IMR-90 (cell line): ENCODE measurements around the gene ZFP90. TPM values are rescaled to one million over a fixed set of nuclear protein-coding genes. Genes with fewer than 3 reads are reported as not detected.

ENCODE experiments used
- ATAC-seq: fragments of 200-7000 bp; cut with Tn5 transposase; 2 replicates; pipeline ENCODE4 v1.9.1; 2020; ENCODE audit warnings: low read depth, mild to moderate bottlenecking, moderate library complexity
- BruUV-seq: library from RNA; stranded (reverse); fragments of 400-500 nt; replicated peaks from 2 replicates; lab custom pipeline; 2021; lab: Mats Ljungman, UMichigan
- CTCF ChIA-PET: fragments of 300-600 bp; formaldehyde crosslinking; extraction: SDS; loops from one replicate; lab custom pipeline; 2021; ENCODE audit warnings: antibody characterized with exemption; lab: Yijun Ruan, JAX
- POLR2A ChIA-PET: fragments of 300-600 bp; sonication (Branson Sonifier 250); formaldehyde crosslinking; loops from one replicate; lab custom pipeline; 2022; ENCODE audit warnings: antibody characterized with exemption; ENCODE audit not compliant: unreplicated experiment; lab: Charles Lee
- DNase-seq: peaks from one replicate; pipeline ENCODE4 v3.0.0; 2013
- H2AFZ ChIP-seq: replicated peaks from 2 replicates; pipeline ENCODE3; 2013; ENCODE audit warnings: low read length, mild to moderate bottlenecking; ENCODE audit not compliant: poor library complexity
- H2AK5ac ChIP-seq: 2 replicates; pipeline ENCODE4 v1.6.1; 2013; ENCODE audit warnings: low read depth, low read length, inconsistent platforms
- H2AK9ac ChIP-seq: replicated peaks from 2 replicates; pipeline ENCODE3; 2013; ENCODE audit warnings: mild to moderate bottlenecking, low read depth, low read length, moderate library complexity; ENCODE audit not compliant: poor library complexity
- H2BK120ac ChIP-seq: 2 replicates; pipeline ENCODE4 v1.6.1; 2013; ENCODE audit warnings: low read depth, low read length, inconsistent platforms
- H2BK15ac ChIP-seq: 3 replicates; pipeline ENCODE4 v1.6.1; 2013; ENCODE audit warnings: low read depth, low read length, inconsistent platforms
- H2BK20ac ChIP-seq: 2 replicates; pipeline ENCODE4 v1.6.1; 2013; ENCODE audit warnings: low read depth, mild to moderate bottlenecking, inconsistent platforms, low read length, moderate library complexity
- H2BK5ac ChIP-seq: 2 replicates; pipeline ENCODE4 v1.6.1; 2013; ENCODE audit warnings: mild to moderate bottlenecking, low read depth, low read length, inconsistent platforms; ENCODE audit not compliant: poor library complexity, severe bottlenecking
- H3K14ac ChIP-seq: replicated peaks from 2 replicates; pipeline ENCODE4 v1.6.1; 2013; ENCODE audit warnings: low read depth, low read length, inconsistent platforms
- H3K18ac ChIP-seq: 2 replicates; pipeline ENCODE4 v1.6.1; 2013; ENCODE audit warnings: low read depth, low read length, control low read depth
- H3K23ac ChIP-seq: 2 replicates; pipeline ENCODE4 v1.6.1; 2013; ENCODE audit warnings: low read depth, low read length, inconsistent platforms
- H3K27ac ChIP-seq: 2 replicates; pipeline ENCODE4 v1.5.1; 2013; ENCODE audit warnings: mild to moderate bottlenecking, control low read depth, low read length; ENCODE audit not compliant: insufficient read depth
- H3K27me3 ChIP-seq: 2 replicates; pipeline ENCODE4 v1.6.1; 2013; ENCODE audit warnings: low read length; ENCODE audit not compliant: control insufficient read depth, insufficient read depth
- H3K36me3 ChIP-seq: 2 replicates; pipeline ENCODE4 v1.6.1; 2013; ENCODE audit warnings: low read length, mixed read lengths; ENCODE audit not compliant: control insufficient read depth, insufficient read depth
- H3K4ac ChIP-seq: 2 replicates; pipeline ENCODE4 v1.6.1; 2013; ENCODE audit warnings: low read depth, low read length, inconsistent platforms
- H3K4me1 ChIP-seq: 2 replicates; pipeline ENCODE4 v1.6.1; 2013; ENCODE audit warnings: low read length, mixed read lengths; ENCODE audit not compliant: control insufficient read depth, insufficient read depth
- H3K4me2 ChIP-seq: 2 replicates; pipeline ENCODE4 v1.6.1; 2013; ENCODE audit warnings: low read depth, mild to moderate bottlenecking, control low read depth, low read length, moderate library complexity
- H3K4me3 ChIP-seq: 2 replicates; pipeline ENCODE4 v1.5.1; 2013; ENCODE audit warnings: low read depth, mild to moderate bottlenecking, control low read depth, low read length, moderate library complexity; ENCODE audit not compliant: insufficient read depth
- H3K56ac ChIP-seq: 2 replicates; pipeline ENCODE4 v1.6.1; 2013; ENCODE audit warnings: low read length, inconsistent platforms; ENCODE audit not compliant: insufficient read depth; ENCODE audit errors: extremely low read depth
- H3K79me1 ChIP-seq, 2 experiments: 2 replicates each; pipeline ENCODE4 v1.6.1; 2013; ENCODE audit warnings: low read length in 2 of 2, inconsistent platforms in 1 of 2, low read depth in 1 of 2
- H3K9ac ChIP-seq: 2 replicates; pipeline ENCODE4 v1.6.1; 2013; ENCODE audit warnings: low read depth, low read length, control low read depth
- H3K9me1 ChIP-seq: 2 replicates; pipeline ENCODE4 v1.6.1; 2013; ENCODE audit warnings: low read length, inconsistent platforms; ENCODE audit not compliant: insufficient read depth
- H3K9me3 ChIP-seq: 2 replicates; pipeline ENCODE4 v1.6.1; 2013; ENCODE audit warnings: low read length; ENCODE audit not compliant: control insufficient read depth, insufficient read depth
- H4K20me1 ChIP-seq: 2 replicates; pipeline ENCODE4 v1.6.1; 2013; ENCODE audit warnings: low read length, inconsistent platforms; ENCODE audit not compliant: insufficient read depth
- H4K5ac ChIP-seq: 2 replicates; pipeline ENCODE4 v1.6.1; 2013; ENCODE audit warnings: mild to moderate bottlenecking, low read depth, low read length, control low read depth
- H4K8ac ChIP-seq, 2 experiments: 2 replicates each; pipeline ENCODE4 v1.6.1; 2013; ENCODE audit warnings: low read depth in 2 of 2, low read length in 2 of 2, control low read depth in 1 of 2, inconsistent platforms in 1 of 2
- H4K91ac ChIP-seq: 2 replicates; pipeline ENCODE4 v1.6.1; 2013; ENCODE audit warnings: low read depth, low read length, inconsistent platforms; ENCODE audit not compliant: insufficient read depth
- CHD1 ChIP-seq: IDR thresholded peaks from 2 replicates; pipeline ENCODE4 v1.6.1; 2012; ENCODE audit warnings: low read depth, low read length, improper control_type of control experiment
- FOS ChIP-seq: fragments of 150-350 bp; IDR thresholded peaks from 2 replicates; pipeline ENCODE4 v1.6.1; 2016; ENCODE audit warnings: low read depth, low read length
- MAZ ChIP-seq: IDR thresholded peaks from 2 replicates; pipeline ENCODE4 v1.6.1; 2012; ENCODE audit warnings: low read depth, mild to moderate bottlenecking, low read length, improper control_type of control experiment, moderate library complexity, borderline replicate concordance
- NFE2L2 ChIP-seq: fragments of 150-350 bp; IDR thresholded peaks from 2 replicates; pipeline ENCODE4 v1.6.1; 2016; ENCODE audit warnings: low read depth, mild to moderate bottlenecking, low read length
- RAD21 ChIP-seq: IDR thresholded peaks from 2 replicates; pipeline ENCODE4 v1.6.1; 2012; ENCODE audit warnings: low read length, improper control_type of control experiment
- WGBS, 2 experiments: methylation state at CpG; one replicate each; pipeline versions ENCODE4 v1.1.5 to v1.1.7; 2013; ENCODE audit warnings: missing lambda C conversion rate in 2 of 2; ENCODE audit not compliant: insufficient read length in 1 of 2; ENCODE audit errors: extremely low coverage in 2 of 2; 5-methylcytosine and 5-hydroxymethylcytosine counted together
- dilution Hi-C: fragments of 300-500 bp; cut with HindIII; formaldehyde crosslinking; loops from one replicate; pipeline ENCODE4 v1.14.3; 2018; ENCODE audit warnings: low sequenced_read_pairs; ENCODE audit not compliant: unreplicated experiment
- in situ Hi-C: fragments of 300-500 bp; cut with MboI; formaldehyde crosslinking; loops from 3 replicates; pipeline ENCODE4 v1.14.3; 2019; ENCODE audit warnings: low sequenced_read_pairs, inconsistent platforms, mixed read lengths
- intact Hi-C: fragments of 100-400 bp; cut with micrococcal nuclease; formaldehyde crosslinking; loops from 2 replicates; pipeline ENCODE4 v1.10.0; 2022
- polyA plus RNA-seq, 3 experiments: library from polyadenylated mRNA; depleted of rRNA; stranded (reverse); fragments of >200 nt; gene quantifications; 2 replicates each; pipeline ENCODE4 v1.2.3, GENCODE V29; 2012; ENCODE audit warnings: low replicate concordance in 1 of 3
- total RNA-seq: library from RNA; depleted of rRNA; stranded (reverse); fragments of >200 nt; gene quantifications from 2 replicates; pipeline ENCODE4 v1.2.3, GENCODE V29; 2012
- TF ChIP-seq, protein P1 (sequence below): conservative IDR thresholded peaks from 2 replicates; pipeline ENCODE4 v1.5.1; 2012; ENCODE audit warnings: mild to moderate bottlenecking, low read depth, low read length, improper control_type of control experiment
- TF ChIP-seq, protein P2 (sequence below): fragments of 150-350 bp; IDR thresholded peaks from 2 replicates; pipeline ENCODE4 v1.6.1; 2017; ENCODE audit warnings: mild to moderate bottlenecking, antibody characterized with exemption, low read length, low read depth

The ZFP90 gene
- total and polyA plus RNA-seq, 2 of the 4 experiments (the other 2 are of a cell fraction), result 7.3 to 22.6 TPM

DNA sequence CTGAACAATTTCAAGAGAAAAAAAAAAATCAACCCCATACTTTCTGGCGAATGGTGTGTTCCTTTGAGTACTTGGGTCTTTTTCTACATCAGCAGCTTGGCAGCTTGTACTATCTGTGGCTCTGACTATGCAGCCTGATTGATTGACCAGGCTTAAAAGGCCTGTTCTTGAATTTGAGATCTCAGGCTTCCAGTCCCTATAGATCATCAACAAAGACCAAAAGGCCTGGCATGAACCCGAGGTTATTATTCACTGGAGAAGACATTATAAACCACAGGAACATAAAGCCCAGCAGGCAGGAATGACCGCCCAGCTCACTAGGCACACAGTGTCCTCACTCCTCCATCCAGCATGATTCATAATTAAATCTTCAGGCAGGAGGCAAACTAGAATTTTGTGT is 73.9 kb downstream of the ZFP90 start:
- no CpG with 5 or more reads among the region's 3 CpGs for WGBS, 2 experiments
- intact Hi-C loops, result no loop called here

More for the DNA sequence above, 73.9 kb downstream of the ZFP90 start:
- Histone ChIP-seq H3K14ac (no peak overlapping the region), H3K4me3 (no peak overlapping the region), H3K18ac (no peak overlapping the region), H2AFZ (no peak overlapping the region), H3K4ac (no peak overlapping the region), H4K5ac (no peak overlapping the region), H3K56ac (no peak overlapping the region), H3K27ac (no peak overlapping the region), H3K9me3 (peaks cover 18% of the 10 kb centered on the region), H2BK5ac (no peak overlapping the region), H4K20me1 (no peaks in the 10 kb centered on the region), H2AK9ac (no peak overlapping the region), H3K4me2 (no peak overlapping the region), H3K79me1 (no peaks in the 10 kb centered on the region), H3K9me1 (no peaks in the 10 kb centered on the region), H2AK5ac (no peak overlapping the region), H3K23ac (no peak overlapping the region), H4K8ac (no peak overlapping the region), H3K27me3 (no peaks in the 10 kb centered on the region), H3K4me1 (no peaks in the 10 kb centered on the region), H3K36me3 (no peaks in the 10 kb centered on the region), H2BK20ac (no peak overlapping the region), H2BK15ac (no peak overlapping the region), H2BK120ac (no peak overlapping the region), H3K9ac (no peak overlapping the region), H4K91ac (no peak overlapping the region)
- DNase-seq, result no peak
- ChIA-PET CTCF (no interaction called here), POLR2A (no interaction called here)
- ATAC-seq, result no peak
- no peak for TF ChIP-seq NFE2L2
- TF ChIP-seq MAZ, result no peak
- TF ChIP-seq, protein P1, sequence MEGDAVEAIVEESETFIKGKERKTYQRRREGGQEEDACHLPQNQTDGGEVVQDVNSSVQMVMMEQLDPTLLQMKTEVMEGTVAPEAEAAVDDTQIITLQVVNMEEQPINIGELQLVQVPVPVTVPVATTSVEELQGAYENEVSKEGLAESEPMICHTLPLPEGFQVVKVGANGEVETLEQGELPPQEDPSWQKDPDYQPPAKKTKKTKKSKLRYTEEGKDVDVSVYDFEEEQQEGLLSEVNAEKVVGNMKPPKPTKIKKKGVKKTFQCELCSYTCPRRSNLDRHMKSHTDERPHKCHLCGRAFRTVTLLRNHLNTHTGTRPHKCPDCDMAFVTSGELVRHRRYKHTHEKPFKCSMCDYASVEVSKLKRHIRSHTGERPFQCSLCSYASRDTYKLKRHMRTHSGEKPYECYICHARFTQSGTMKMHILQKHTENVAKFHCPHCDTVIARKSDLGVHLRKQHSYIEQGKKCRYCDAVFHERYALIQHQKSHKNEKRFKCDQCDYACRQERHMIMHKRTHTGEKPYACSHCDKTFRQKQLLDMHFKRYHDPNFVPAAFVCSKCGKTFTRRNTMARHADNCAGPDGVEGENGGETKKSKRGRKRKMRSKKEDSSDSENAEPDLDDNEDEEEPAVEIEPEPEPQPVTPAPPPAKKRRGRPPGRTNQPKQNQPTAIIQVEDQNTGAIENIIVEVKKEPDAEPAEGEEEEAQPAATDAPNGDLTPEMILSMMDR, result no peak
- no peak for TF ChIP-seq FOS
- TF ChIP-seq CHD1, result no peak
- TF ChIP-seq, protein P2, sequence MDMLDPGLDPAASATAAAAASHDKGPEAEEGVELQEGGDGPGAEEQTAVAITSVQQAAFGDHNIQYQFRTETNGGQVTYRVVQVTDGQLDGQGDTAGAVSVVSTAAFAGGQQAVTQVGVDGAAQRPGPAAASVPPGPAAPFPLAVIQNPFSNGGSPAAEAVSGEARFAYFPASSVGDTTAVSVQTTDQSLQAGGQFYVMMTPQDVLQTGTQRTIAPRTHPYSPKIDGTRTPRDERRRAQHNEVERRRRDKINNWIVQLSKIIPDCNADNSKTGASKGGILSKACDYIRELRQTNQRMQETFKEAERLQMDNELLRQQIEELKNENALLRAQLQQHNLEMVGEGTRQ, result no peak
- TF ChIP-seq RAD21, result no peak
- dilution Hi-C loops, result no loop called here
- in situ Hi-C loops, result no loop called here
- no TSS peak for BruUV-seq
